ENCODE data around the gene GALK2. TPM values are rescaled to one million over a fixed set of nuclear protein-coding genes. Genes with fewer than 3 reads are reported as not detected.
A peak's percentile ranks its signal among the peaks of the same experiment; 100 is the strongest.

GALK2 gene
- total and polyA plus RNA-seq, 2 experiments from 2014 or later, result 11.5 to 23.0 TPM

- no peaks in the 10 kb centered on the region for H3F3A ChIP-seq (replicated peaks; ENCODE audit: low read depth)
- H3K27ac Mint-ChIP-seq, result peak overlapping the region; percentile 85
- peaks cover 18% of the 10 kb centered on the region for H4K20me1 ChIP-seq (replicated peaks; ENCODE audit: insufficient read depth)
- H3K4me1 Mint-ChIP-seq, result peaks cover 24% of the 10 kb centered on the region
- H3K36me3 Mint-ChIP-seq (ENCODE audit: low read depth), result peaks cover 13% of the 10 kb centered on the region
- H3K4me3 Mint-ChIP-seq, result peak overlapping the region; percentile 26
- peaks cover 24% of the 10 kb centered on the region for H3K4me1 ChIP-seq (ENCODE audit: insufficient read depth)
- H3K9me2 ChIP-seq (ENCODE audit: insufficient read depth), result no peaks in the 10 kb centered on the region
- H3K4me3 ChIP-seq, result peak overlapping the region; percentile 15; the same call in 1 of the 2 replicates
- peak overlapping the region; percentile 65 for H3K27ac ChIP-seq (ENCODE audit: low read depth)
- no peaks in the 10 kb centered on the region for H3K27me3 Mint-ChIP-seq (ENCODE audit: insufficient read depth, low read depth, poor library complexity)
- ATAC-seq (no peak), DNase-seq (ENCODE audit: low spot score) (peak; percentile 13)
- no peaks in the 10 kb centered on the region for H3K9me3 Mint-ChIP-seq
- H3K27me3 ChIP-seq (ENCODE audit: insufficient read depth), result no peaks in the 10 kb centered on the region
- H2AFZ ChIP-seq, result no peak overlapping the region
- TF ChIP-seq ZNF462 (CRISPR knock-in tag; IDR thresholded peaks at IDR 0.05), result no peak
- TF ChIP-seq ETS1 (IDR thresholded peaks at IDR 0.05), result no peak
- no peak for TF ChIP-seq ZNF331 (CRISPR knock-in tag; IDR thresholded peaks at IDR 0.05; ENCODE audit: low read depth)
- TF ChIP-seq CREB1 (CRISPR knock-in tag; IDR thresholded peaks at IDR 0.05; ENCODE audit: low read depth), result no peak
- TF ChIP-seq ZNF114 (CRISPR knock-in tag; IDR thresholded peaks at IDR 0.05), result no peak
- no peak for TF ChIP-seq NANOG (IDR thresholded peaks at IDR 0.05; ENCODE audit: borderline replicate concordance)
- no peak for TF ChIP-seq POLR2AphosphoS5 (IDR thresholded peaks at IDR 0.05; ENCODE audit: low read depth)
- H3K36me3 ChIP-seq (ENCODE audit: insufficient read depth), result peaks cover 8% of the 10 kb centered on the region; the same call in 1 of the 2 replicates
- peak overlapping the region; percentile 51 for H3K4me2 ChIP-seq
- peaks cover 98% of the 10 kb centered on the region for H3K79me2 ChIP-seq (replicated peaks; ENCODE audit: insufficient read depth)
Observed at GRCh38 chr15:49148298-49148697, 21.7 kb upstream of the GALK2 start.
